Body of pancreas (tissue), 4 donors: Measurements from ENCODE around the gene NEDD4L. TPM values are rescaled to one million over a fixed set of nuclear protein-coding genes. Genes with fewer than 3 reads are reported as not detected.

ENCODE experiments used
- ATAC-seq: fragments of 150-250 bp; one replicate; pipeline ENCODE4 v1.9.1; 2016
- DNase-seq, 4 donors: peaks; one replicate each; pipeline ENCODE4 v3.0.0-alpha.2; 2019
- H3K27ac ChIP-seq, 4 donors: fragments of 200-600 bp; sonication (generic); 1 replicate in 3 of 4; 2 replicates in 1 of 4; pipeline versions ENCODE4 v1.5.1 to v1.6.1; 2016 to 2019; ENCODE audit warnings: mild to moderate bottlenecking in 1 of 4, mixed read lengths in 1 of 4, moderate library complexity in 1 of 4
- H3K27me3 ChIP-seq, 2 donors: fragments of 200-600 bp; sonication (generic); one replicate each; pipeline ENCODE4 v1.6.0; 2016; ENCODE audit warnings: mild to moderate bottlenecking in 1 of 2
- H3K36me3 ChIP-seq, 2 donors: fragments of 200-600 bp; sonication (generic); replicated peaks in 1 of 2; 2 replicates each; pipeline ENCODE4 v1.5.1; 2016; ENCODE audit warnings: low read depth in 2 of 2; ENCODE audit not compliant: insufficient read depth in 1 of 2
- H3K4me1 ChIP-seq: fragments of 200-600 bp; sonication (generic); one replicate; pipeline ENCODE4 v1.6.0; 2016
- H3K4me3 ChIP-seq, 2 donors: fragments of 200-600 bp; sonication (generic); 1 replicate in 1 of 2; 2 replicates in 1 of 2; pipeline ENCODE4 v1.5.1; 2016 to 2019
- H3K9me3 ChIP-seq, 3 donors: fragments of 200-600 bp; sonication (generic); 1 replicate in 2 of 3; 2 replicates in 1 of 3; pipeline ENCODE4 v1.5.1; 2016
- CTCF ChIP-seq, 7 experiments: fragments of 450-650 bp in 4 of 7; fragments of 200-600 bp in 3 of 7; sonication (generic) in 3 of 7; IDR thresholded peaks; one replicate each; pipeline ENCODE4 v1.5.1; 2016 to 2019; ENCODE audit warnings: antibody characterized with exemption in 7 of 7
- POLR2A ChIP-seq, 3 donors: fragments of 450-650 bp; IDR thresholded peaks; one replicate each; pipeline ENCODE4 v1.6.1; 2016; ENCODE audit warnings: antibody characterized with exemption in 3 of 3, mild to moderate bottlenecking in 2 of 3
- WGBS, 2 donors: methylation state at CpG; one replicate each; pipeline ENCODE4 v1.1.5; 2017; 5-methylcytosine and 5-hydroxymethylcytosine counted together
- intact Hi-C: fragments of 100-400 bp; cut with DNase I; formaldehyde crosslinking; loops from one replicate; pipeline ENCODE4 v1.15.1; 2023
- total RNA-seq, 2 donors: library from RNA; depleted of rRNA; stranded (reverse); fragments of >200 nt; gene quantifications; one replicate each; pipeline ENCODE4 v1.1.0, GENCODE V29; 2016

Gene NEDD4L
- total RNA-seq, 2 donors from 2014 or later: 105 to 108 TPM

- TF ChIP-seq CTCF (IDR thresholded peaks at IDR 0.05) (no peak), POLR2A (IDR thresholded peaks at IDR 0.05) (peak; percentile 44 to 87 (median 79))
- Histone ChIP-seq H3K27ac (peak overlapping the region; percentile 84 to 91 (median 88)), H3K36me3 (no peaks in the 10 kb centered on the region), H3K27me3 (no peaks in the 10 kb centered on the region), H3K4me3 (no peak overlapping the region), H3K4me1 (peaks cover 74% of the 10 kb centered on the region), H3K9me3 (peaks cover 0 to 1% (median 0%) of the 10 kb centered on the region in 3 donors)
- WGBS, 2 donors: 5 to 12% methylated on average over 7 of the region's 7 CpGs
- DNase-seq (peak; percentile 89 to 96 (median 90)), ATAC-seq (peak; percentile 80)
- intact Hi-C loops: no loop called here
These were observed 266.5 kb downstream of the NEDD4L start for GRCh38 chr18:58310517-58310916.

- ATAC-seq: no peak
- H3K27ac ChIP-seq: peak overlapping the region; percentile 84 to 91 (median 88)
- 78 to 81% methylated on average over 6 of the region's 6 CpGs for WGBS, 2 donors
These were observed 267.4 kb downstream of the NEDD4L start for GRCh38 chr18:58311390-58311789.

GRCh38 chr18:58313491-58314032 is 269.5 kb downstream of the NEDD4L start:
- DNase-seq (peak; percentile 91 to 94 (median 93)), ATAC-seq (peak; percentile 45)
- no peaks in the 10 kb centered on the region for H3K27me3 ChIP-seq
- H3K9me3 ChIP-seq: no peaks in the 10 kb centered on the region
- intact Hi-C loops: no loop called here
- TF ChIP-seq POLR2A (IDR thresholded peaks at IDR 0.05): no peak
- TF ChIP-seq CTCF (IDR thresholded peaks at IDR 0.05): no peak
- H3K36me3 ChIP-seq: peaks cover 0 to 2% of the 10 kb centered on the region in 2 donors
- no peak overlapping the region for H3K4me3 ChIP-seq
- H3K4me1 ChIP-seq: peaks cover 73% of the 10 kb centered on the region
- peak overlapping the region; percentile 71 to 91 (median 88) for H3K27ac ChIP-seq
- 31% methylated on average over 5 of the region's 5 CpGs for WGBS, 2 donors

More at GRCh38 chr18:58311390-58311789, 267.4 kb downstream of the NEDD4L start:
- TF ChIP-seq CTCF (IDR thresholded peaks at IDR 0.05) (no peak), POLR2A (IDR thresholded peaks at IDR 0.05) (no peak)
- Histone ChIP-seq H3K36me3 (no peaks in the 10 kb centered on the region), H3K4me1 (peaks cover 78% of the 10 kb centered on the region), H3K9me3 (no peaks in the 10 kb centered on the region), H3K27me3 (no peaks in the 10 kb centered on the region), H3K4me3 (no peak overlapping the region)
- intact Hi-C loops: no loop called here
- no peak for DNase-seq

GRCh38 chr18:58314284-58314683 is 270.3 kb downstream of the NEDD4L start:
- no peak overlapping the region for H3K4me3 ChIP-seq
- intact Hi-C loops: no loop called here
- peak overlapping the region; percentile 71 to 91 (median 88) for H3K27ac ChIP-seq
- TF ChIP-seq POLR2A (IDR thresholded peaks at IDR 0.05) (peak in 2 of 3 donors; percentile 68 to 73), CTCF (IDR thresholded peaks at IDR 0.05) (no peak)
- no peaks in the 10 kb centered on the region for H3K9me3 ChIP-seq
- DNase-seq (peak; percentile 81 to 94 (median 88)), ATAC-seq (peak; percentile 69)
- peaks cover 72% of the 10 kb centered on the region for H3K4me1 ChIP-seq
- peaks cover 0 to 2% of the 10 kb centered on the region in 2 donors for H3K36me3 ChIP-seq
- no peaks in the 10 kb centered on the region for H3K27me3 ChIP-seq
- 10 to 20% methylated on average over 7 of the region's 7 CpGs for WGBS, 2 donors

GRCh38 chr18:58315041-58315440 is 271.0 kb downstream of the NEDD4L start:
- Histone ChIP-seq H3K4me1 (peaks cover 72% of the 10 kb centered on the region), H3K27me3 (no peaks in the 10 kb centered on the region), H3K27ac (peak overlapping the region; percentile 66 to 91 (median 88)), H3K4me3 (no peak overlapping the region), H3K9me3 (no peaks in the 10 kb centered on the region), H3K36me3 (peaks cover 0 to 2% of the 10 kb centered on the region in 2 donors)
- ATAC-seq: no peak
- intact Hi-C loops: no loop called here
- 87 to 95% methylated on average over 8 of the region's 8 CpGs for WGBS, 2 donors
- DNase-seq: no peak
- TF ChIP-seq CTCF (IDR thresholded peaks at IDR 0.05): no peak
